SK-N-SH (cell line): ENCODE results near the gene ANO4. TPM values are rescaled to one million over a fixed set of nuclear protein-coding genes. Genes with fewer than 3 reads are reported as not detected.

Experiments
- CTCF ChIA-PET: fragments of 300-600, 350-600 bp; formaldehyde crosslinking; extraction: SDS; loops from one replicate; lab custom pipeline; 2021; lab: Yijun Ruan, JAX
- POLR2A ChIA-PET: fragments of 350-600 bp; sonication (Branson Sonifier 250); formaldehyde crosslinking; extraction: SDS; loops from one replicate; lab custom pipeline; 2020; ENCODE audit warnings: antibody characterized with exemption, inconsistent platforms; lab: Yijun Ruan, JAX
- DNase-seq: peaks from one replicate; pipeline ENCODE4 v3.0.0; 2012
- H2AFZ ChIP-seq: fragments of 200-600 bp; sonication (generic); 2 replicates; pipeline ENCODE4 v1.8.1; 2016; ENCODE audit warnings: antibody characterized with exemption, mild to moderate bottlenecking, low read depth
- H3F3A ChIP-seq: fragments of 200-600 bp; sonication (generic); replicated peaks from 2 replicates; pipeline ENCODE3; 2016; ENCODE audit warnings: antibody characterized with exemption, mild to moderate bottlenecking; ENCODE audit not compliant: insufficient read depth
- H3K27ac ChIP-seq, 2 experiments: fragments of 200-500 bp in 1 of 2; fragments of 200-600 bp in 1 of 2; sonication (Bioruptor generic) in 1 of 2; sonication (generic), shearing (Covaris generic) in 1 of 2; 2 replicates each; pipeline versions ENCODE4 v1.5.1 to v1.6.1; 2014 to 2016; ENCODE audit warnings: low read depth in 2 of 2, inconsistent platforms in 1 of 2, low read length in 1 of 2, mild to moderate bottlenecking in 1 of 2, mixed read lengths in 1 of 2
- H3K27me3 ChIP-seq: fragments of 200-600 bp; sonication (generic), shearing (Covaris generic); 2 replicates; pipeline ENCODE4 v1.6.1; 2016; ENCODE audit warnings: mixed run types; ENCODE audit not compliant: insufficient read depth
- H3K36me3 ChIP-seq, 2 experiments: fragments of 200-500 bp in 1 of 2; fragments of 200-600 bp in 1 of 2; sonication (Bioruptor generic) in 1 of 2; sonication (generic) in 1 of 2; replicated peaks in 1 of 2; 2 replicates each; pipeline versions ENCODE3 to v1.5.1; 2014 to 2016; ENCODE audit warnings: low read length in 1 of 2, mild to moderate bottlenecking in 1 of 2; ENCODE audit not compliant: insufficient read depth in 2 of 2, control insufficient read depth in 1 of 2
- H3K4me1 ChIP-seq, 2 experiments: fragments of 200-500 bp in 1 of 2; fragments of 200-600 bp in 1 of 2; sonication (Bioruptor generic) in 1 of 2; sonication (generic), shearing (Covaris generic) in 1 of 2; 2 replicates each; pipeline versions ENCODE4 v1.5.1 to v1.6.1; 2014 to 2016; ENCODE audit warnings: low read depth in 1 of 2, low read length in 1 of 2, mixed run types in 1 of 2; ENCODE audit not compliant: insufficient read depth in 2 of 2, control insufficient read depth in 1 of 2
- H3K4me2 ChIP-seq: fragments of 200-600 bp; sonication (generic), shearing (Covaris generic); 2 replicates; pipeline ENCODE4 v1.6.1; 2017; ENCODE audit warnings: mixed run types
- H3K4me3 ChIP-seq, 2 experiments: fragments of 200-500 bp in 1 of 2; fragments of 200-600 bp in 1 of 2; sonication (Bioruptor generic) in 1 of 2; sonication (generic), shearing (Covaris generic) in 1 of 2; 2 replicates each; pipeline versions ENCODE4 v1.5.1 to v1.8.1; 2014 to 2016; ENCODE audit warnings: low read depth in 2 of 2, inconsistent platforms in 1 of 2, low read length in 1 of 2, mild to moderate bottlenecking in 1 of 2, mixed read lengths in 1 of 2, moderate library complexity in 1 of 2
- H3K79me2 ChIP-seq: fragments of 200-600 bp; sonication (generic); 2 replicates; pipeline ENCODE4 v1.8.1; 2017; ENCODE audit warnings: mild to moderate bottlenecking; ENCODE audit not compliant: insufficient read depth
- H3K9ac ChIP-seq: fragments of 200-600 bp; sonication (generic); 2 replicates; pipeline ENCODE4 v1.6.1; 2017; ENCODE audit warnings: mixed run types
- H3K9me2 ChIP-seq: fragments of 200-600 bp; sonication (generic); 2 replicates; pipeline ENCODE4 v1.6.1; 2017; ENCODE audit warnings: mixed run types
- H3K9me3 ChIP-seq: fragments of 200-600 bp; sonication (generic); 2 replicates; pipeline ENCODE4 v1.6.1; 2017; ENCODE audit warnings: mixed run types, mild to moderate bottlenecking, moderate library complexity
- H4K20me1 ChIP-seq: fragments of 200-600 bp; sonication (generic); 2 replicates; pipeline ENCODE4 v1.6.1; 2017; ENCODE audit warnings: mild to moderate bottlenecking, mixed run types; ENCODE audit not compliant: insufficient read depth
- CHD2 ChIP-seq: fragments of 150-350 bp; IDR thresholded peaks from 2 replicates; pipeline ENCODE4 v1.6.1; 2018; ENCODE audit warnings: low read length; ENCODE audit not compliant: partially characterized antibody
- ELF1 ChIP-seq: IDR thresholded peaks from 2 replicates; pipeline ENCODE4 v1.4.0; 2012
- EP300 ChIP-seq, 2 experiments: IDR thresholded peaks; 2 replicates each; pipeline versions ENCODE4 v1.4.0 to v1.6.1; 2012; ENCODE audit warnings: borderline replicate concordance in 1 of 2, low read depth in 1 of 2, low read length in 1 of 2
- EZH2phosphoT487 ChIP-seq: fragments of 200-600 bp; sonication (generic); IDR thresholded peaks from 2 replicates; pipeline ENCODE4 v1.6.1; 2017; ENCODE audit warnings: low read depth, mixed run types, mild to moderate bottlenecking, antibody characterized with exemption, moderate library complexity, borderline replicate concordance
- FOSL2 ChIP-seq: IDR thresholded peaks from 2 replicates; pipeline ENCODE4 v1.4.0; 2012; ENCODE audit warnings: low read depth, mild to moderate bottlenecking, moderate library complexity, borderline replicate concordance
- GATA2 ChIP-seq: sonication (generic); formaldehyde crosslinking; IDR thresholded peaks from 2 replicates; pipeline ENCODE4 v1.5.0; 2020; ENCODE audit warnings: mild to moderate bottlenecking, missing genetic modification reagents
- JUND ChIP-seq: IDR thresholded peaks from 2 replicates; pipeline ENCODE4 v1.4.0; 2012
- MAX ChIP-seq: IDR thresholded peaks from 2 replicates; pipeline ENCODE4 v1.4.0; 2012; ENCODE audit warnings: low read depth
- MXI1 ChIP-seq: IDR thresholded peaks from 2 replicates; pipeline ENCODE4 v1.6.1; 2012; ENCODE audit warnings: mild to moderate bottlenecking, low read depth, low read length, improper control_type of control experiment
- NFIC ChIP-seq: IDR thresholded peaks from 2 replicates; pipeline ENCODE4 v1.4.0; 2012; ENCODE audit warnings: borderline replicate concordance
- NRF1 ChIP-seq: IDR thresholded peaks from 2 replicates; pipeline ENCODE4 v1.6.1; 2012; ENCODE audit warnings: low read depth, mild to moderate bottlenecking, low read length
- POLR2AphosphoS5 ChIP-seq: IDR thresholded peaks from 2 replicates; pipeline ENCODE4 v1.6.1; 2012; ENCODE audit warnings: low read depth, low read length
- RAD21 ChIP-seq: IDR thresholded peaks from 2 replicates; pipeline ENCODE4 v1.6.1; 2012; ENCODE audit warnings: mild to moderate bottlenecking, low read length
- REST ChIP-seq: IDR thresholded peaks from 2 replicates; pipeline ENCODE4 v1.6.1; 2012; ENCODE audit warnings: mild to moderate bottlenecking, low read depth, low read length, moderate library complexity
- RFX5 ChIP-seq: IDR thresholded peaks from 2 replicates; pipeline ENCODE4 v1.6.1; 2012; ENCODE audit warnings: mild to moderate bottlenecking, improper control_type of control experiment, low read length
- RXRA ChIP-seq: IDR thresholded peaks from 2 replicates; pipeline ENCODE4 v1.4.0; 2012; ENCODE audit warnings: low read depth, mild to moderate bottlenecking, borderline replicate concordance
- TAF1 ChIP-seq: IDR thresholded peaks from 2 replicates; pipeline ENCODE4 v1.6.1; 2012; ENCODE audit warnings: low read depth, mild to moderate bottlenecking, low read length, moderate library complexity, borderline replicate concordance
- TCF12 ChIP-seq: IDR thresholded peaks from 2 replicates; pipeline ENCODE4 v1.4.0; 2012
- TEAD4 ChIP-seq: IDR thresholded peaks from 2 replicates; pipeline ENCODE4 v1.4.0; 2012; ENCODE audit warnings: mild to moderate bottlenecking, borderline replicate concordance; ENCODE audit not compliant: insufficient read depth
- USF1 ChIP-seq: IDR thresholded peaks from 2 replicates; pipeline ENCODE4 v1.4.0; 2012; ENCODE audit warnings: low read depth, borderline replicate concordance
- USF2 ChIP-seq: fragments of 150-350 bp; IDR thresholded peaks from 2 replicates; pipeline ENCODE4 v1.6.1; 2017; ENCODE audit warnings: antibody characterized with exemption, low read length, low read depth, borderline replicate concordance
- YY1 ChIP-seq: IDR thresholded peaks from 2 replicates; pipeline ENCODE4 v1.4.0; 2012; ENCODE audit warnings: low read depth, mild to moderate bottlenecking
- WGBS: methylation state at CpG from one replicate; pipeline ENCODE4 v1.1.6; 2017; ENCODE audit warnings: low lambda C conversion rate; 5-methylcytosine and 5-hydroxymethylcytosine counted together
- polyA plus RNA-seq, 3 experiments: library from polyadenylated mRNA; depleted of rRNA; stranded (reverse); fragments of >200 nt; gene quantifications; 2 replicates each; pipeline ENCODE4 v1.2.3, GENCODE V29; 2012

ANO4 gene
- polyA plus RNA-seq, 1 of the 3 experiments (the other 2 are of a cell fraction): 9.4 TPM

- 7% methylated on average over 1 of the region's 1 CpG for WGBS
- CTCF ChIA-PET: no interaction called here
Observed at GRCh38 chr12:100959481-100959880, 164.9 kb downstream of the ANO4 start.

GRCh38 chr12:100962086-100962712 lies 167.6 kb downstream of the ANO4 start:
- no peak for DNase-seq
- H3K9me2 ChIP-seq: no peaks in the 10 kb centered on the region
- no peak overlapping the region for H3K4me3 ChIP-seq
- no peaks in the 10 kb centered on the region for H3K27me3 ChIP-seq
- WGBS: 70% methylated on average over 5 of the region's 5 CpGs
- POLR2A ChIA-PET: no interaction called here
- peaks cover 0 to 5% of the 10 kb centered on the region in 2 experiments for H3K36me3 ChIP-seq
- no peak overlapping the region for H3K4me2 ChIP-seq
- no peaks in the 10 kb centered on the region for H3K9me3 ChIP-seq
- no peak overlapping the region for H3K9ac ChIP-seq
- no peak overlapping the region for H2AFZ ChIP-seq
- no peak overlapping the region for H3K27ac ChIP-seq
- peaks cover 4% of the 10 kb centered on the region for H3F3A ChIP-seq
- no peaks in the 10 kb centered on the region for H4K20me1 ChIP-seq
- CTCF ChIA-PET: no interaction called here
- H3K79me2 ChIP-seq: no peaks in the 10 kb centered on the region
- no peaks in the 10 kb centered on the region; a peak in 2 of 4 replicates for H3K4me1 ChIP-seq
- TF ChIP-seq RXRA (no peak), USF1 (no peak), GATA2 (CRISPR knock-in tag) (no peak), YY1 (no peak), USF2 (no peak), TAF1 (no peak), NFIC (no peak), CHD2 (no peak), TCF12 (no peak), RFX5 (no peak), NRF1 (no peak), REST (no peak), ELF1 (no peak), JUND (no peak), POLR2AphosphoS5 (no peak), RAD21 (no peak), MXI1 (no peak), TEAD4 (no peak), EP300 (IDR thresholded peaks at IDR 0.05; ENCODE audit: borderline replicate concordance in 1 of 2, low read depth in 1 of 2, low read length in 1 of 2) (no peak)

More at GRCh38 chr12:100959481-100959880, 164.9 kb downstream of the ANO4 start:
- peaks cover 31% of the 10 kb centered on the region for H3F3A ChIP-seq
- no peak overlapping the region; the same call in 1 of the 2 replicates for H3K4me2 ChIP-seq
- H3K9ac ChIP-seq: no peak overlapping the region
- H3K9me2 ChIP-seq: no peaks in the 10 kb centered on the region
- peaks cover 0 to 5% of the 10 kb centered on the region in 2 experiments for H3K36me3 ChIP-seq
- peaks cover 0 to 24% of the 10 kb centered on the region in 2 experiments; a peak in 3 of 4 replicates for H3K4me1 ChIP-seq
- no peak overlapping the region for H2AFZ ChIP-seq
- H3K27me3 ChIP-seq: no peaks in the 10 kb centered on the region
- no peak for DNase-seq
- H3K27ac ChIP-seq: peak overlapping the region in 1 of 2 experiments; percentile 63; a peak in 2 of 4 replicates
- H3K79me2 ChIP-seq: no peaks in the 10 kb centered on the region
- POLR2A ChIA-PET: no interaction called here
- TF ChIP-seq TCF12 (peak; percentile 60; the same call in 1 of the 2 replicates), EZH2phosphoT487 (no peak), MAX (peak; percentile 81), NFIC (peak; percentile 21; the same call in 1 of the 2 replicates), MXI1 (no peak), FOSL2 (peak; percentile 78), JUND (peak; percentile 58)
- H3K9me3 ChIP-seq: no peaks in the 10 kb centered on the region
- H4K20me1 ChIP-seq: no peaks in the 10 kb centered on the region
- H3K4me3 ChIP-seq: no peak overlapping the region
